A549 (cell line): ENCODE measurements around the gene SMARCAL1.

Source experiments
- EHMT2 ChIP-seq: fragments of 200-600 bp; sonication (generic); IDR thresholded peaks from 2 replicates; pipeline ENCODE4 v1.6.1; 2016; ENCODE audit warnings: antibody characterized with exemption, low read depth, mild to moderate bottlenecking, moderate library complexity
- JUNB ChIP-seq: fragments of >200 bp; sonication (Bioruptor Twin); formaldehyde crosslinking; IDR thresholded peaks from 2 replicates; pipeline ENCODE4 v1.6.1; 2016
- POLR2A ChIP-seq: IDR thresholded peaks from 2 replicates; pipeline ENCODE4 v1.6.1; 2012; ENCODE audit warnings: mild to moderate bottlenecking, low read length
- RCOR1 ChIP-seq: fragments of 150-350 bp; IDR thresholded peaks from 2 replicates; pipeline ENCODE4 v1.6.1; 2014; ENCODE audit warnings: antibody characterized with exemption, low read length, low read depth
- RFX5 ChIP-seq: fragments of 450-650 bp; IDR thresholded peaks from 2 replicates; pipeline ENCODE4 v1.7.1; 2014; ENCODE audit warnings: antibody characterized with exemption, mild to moderate bottlenecking, moderate library complexity
- RNF2 ChIP-seq: fragments of 200-600 bp; sonication (generic); IDR thresholded peaks from 2 replicates; pipeline ENCODE4 v1.6.1; 2016; ENCODE audit warnings: low read depth, mild to moderate bottlenecking, antibody characterized with exemption, moderate library complexity, borderline replicate concordance
- SMC3 ChIP-seq: fragments of >200 bp; sonication (Bioruptor Twin); formaldehyde crosslinking; IDR thresholded peaks from 3 replicates; pipeline ENCODE4 v1.6.1; 2018; ENCODE audit warnings: inconsistent platforms
- TF ChIP-seq, protein P1 (sequence below): fragments of >200 bp; sonication (Bioruptor Twin); formaldehyde crosslinking; IDR thresholded peaks from 3 replicates; pipeline ENCODE4 v1.5.1; 2016

GRCh38 chr2:216423071-216423470 lies 10.8 kb downstream of the SMARCAL1 start:
- TF ChIP-seq JUNB (no peak), RNF2 (no peak), RCOR1 (no peak), POLR2A (no peak), RFX5 (no peak), EHMT2 (no peak), SMC3 (no peak)
- TF ChIP-seq, protein P1, sequence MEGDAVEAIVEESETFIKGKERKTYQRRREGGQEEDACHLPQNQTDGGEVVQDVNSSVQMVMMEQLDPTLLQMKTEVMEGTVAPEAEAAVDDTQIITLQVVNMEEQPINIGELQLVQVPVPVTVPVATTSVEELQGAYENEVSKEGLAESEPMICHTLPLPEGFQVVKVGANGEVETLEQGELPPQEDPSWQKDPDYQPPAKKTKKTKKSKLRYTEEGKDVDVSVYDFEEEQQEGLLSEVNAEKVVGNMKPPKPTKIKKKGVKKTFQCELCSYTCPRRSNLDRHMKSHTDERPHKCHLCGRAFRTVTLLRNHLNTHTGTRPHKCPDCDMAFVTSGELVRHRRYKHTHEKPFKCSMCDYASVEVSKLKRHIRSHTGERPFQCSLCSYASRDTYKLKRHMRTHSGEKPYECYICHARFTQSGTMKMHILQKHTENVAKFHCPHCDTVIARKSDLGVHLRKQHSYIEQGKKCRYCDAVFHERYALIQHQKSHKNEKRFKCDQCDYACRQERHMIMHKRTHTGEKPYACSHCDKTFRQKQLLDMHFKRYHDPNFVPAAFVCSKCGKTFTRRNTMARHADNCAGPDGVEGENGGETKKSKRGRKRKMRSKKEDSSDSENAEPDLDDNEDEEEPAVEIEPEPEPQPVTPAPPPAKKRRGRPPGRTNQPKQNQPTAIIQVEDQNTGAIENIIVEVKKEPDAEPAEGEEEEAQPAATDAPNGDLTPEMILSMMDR, result no peak
